ENCODE results near the gene CDON. TPM values are rescaled to one million over a fixed set of nuclear protein-coding genes. Genes with fewer than 3 reads are reported as not detected.

The CDON gene
- total and polyA plus RNA-seq, 9 of the 15 experiments (the other 6 are each of a cell fraction or from before 2014, with no cell fraction given) = 0.08 to 0.64 (median 0.40) TPM

- H3K4me3 ChIP-seq = no peak overlapping the region
- no TSS peak for BruUV-seq (replicated peaks)
- CTCF ChIA-PET (ENCODE audit: low intra/inter-chr PET ratio) = no interaction called here
- intact Hi-C loops (cut with micrococcal nuclease) = no loop called here
- no peaks in the 10 kb centered on the region for H3K9me3 ChIP-seq (replicated peaks; ENCODE audit: control insufficient read depth, insufficient read depth, low read depth, low read length)
- H4K20me1 ChIP-seq (replicated peaks; ENCODE audit: control insufficient read depth, insufficient read depth, low read length) = no peaks in the 10 kb centered on the region
- POLR2A ChIA-PET = no interaction called here
- H3K36me3 ChIP-seq (ENCODE audit: control insufficient read depth, insufficient read depth, low read length) = no peaks in the 10 kb centered on the region
- H3K4me1 ChIP-seq (replicated peaks in 1 of 2; ENCODE audit: control insufficient read depth in 2 of 2, insufficient read depth in 2 of 2, low read length in 2 of 2) = no peaks in the 10 kb centered on the region
- FAIRE-seq (no peak), ATAC-seq (no peak), DNase-seq (ENCODE audit: extremely low read depth in 1 of 4, low spot score in 3 of 4) (no peak)
- in situ Hi-C loops (cut with MboI) = no loop called here
- no peak overlapping the region for H2AFZ ChIP-seq (ENCODE audit: low read depth, low read length)
- no peaks in the 10 kb centered on the region for H3K79me2 ChIP-seq (ENCODE audit: control insufficient read depth, insufficient read depth, low read length)
- no peak overlapping the region for H3K27ac ChIP-seq (ENCODE audit: extremely low read depth, low read depth, low read length)
- no peaks in the 10 kb centered on the region; a peak in 1 of 5 replicates for H3K27me3 ChIP-seq (ENCODE audit: control insufficient read depth in 2 of 2, insufficient read depth in 2 of 2, low read length in 2 of 2)
- H3K9me1 ChIP-seq (ENCODE audit: control insufficient read depth, insufficient read depth, low read length) = no peaks in the 10 kb centered on the region
- H3K4me2 ChIP-seq (ENCODE audit: insufficient read depth, low read length) = no peak overlapping the region
- 5% methylated on average over 2 of the region's 2 CpGs for WGBS (ENCODE audit: insufficient coverage, low coverage, missing lambda C conversion rate)
- no peak overlapping the region for H3K9ac ChIP-seq (ENCODE audit: insufficient read depth in 1 of 2, low read depth in 2 of 2, low read length in 2 of 2)
- no peak for TF ChIP-seq ZSCAN29 (IDR thresholded peaks at IDR 0.05)
- no peak for TF ChIP-seq POLR2A (conservative IDR thresholded peaks at IDR 0.05)
- TF ChIP-seq PBX2 (CRISPR knock-in tag; IDR thresholded peaks at IDR 0.05; ENCODE audit: low read depth) = no peak
- no peak for TF ChIP-seq PBX2 (tag; conservative IDR thresholded peaks at IDR 0.05; ENCODE audit: low read depth)
- no peak for TF ChIP-seq ZNF79 (CRISPR knock-in tag; IDR thresholded peaks at IDR 0.05; ENCODE audit: low read depth)
- no peak for TF ChIP-seq SMARCE1 (IDR thresholded peaks at IDR 0.05)
- TF ChIP-seq HMG20B (CRISPR knock-in tag; IDR thresholded peaks at IDR 0.05) = no peak
- TF ChIP-seq RREB1 (CRISPR knock-in tag; IDR thresholded peaks at IDR 0.05) = no peak
- no peak for TF ChIP-seq CBX3 (IDR thresholded peaks at IDR 0.05; ENCODE audit: borderline replicate concordance in 1 of 2, low read length in 2 of 2)
- TF ChIP-seq CREB3L1 (IDR thresholded peaks at IDR 0.05; ENCODE audit: borderline replicate concordance, low read depth) = no peak
- no peak for TF ChIP-seq FOXP1 (CRISPR knock-in tag; IDR thresholded peaks at IDR 0.05)
- TF ChIP-seq PATZ1 (CRISPR knock-in tag; IDR thresholded peaks at IDR 0.05; ENCODE audit: borderline replicate concordance) = no peak
These were observed 36.1 kb downstream of the CDON start for GRCh38 chr11:126026579-126026978.
